Tibial nerve (tissue), 4 donors: ENCODE results near the gene PHF2. TPM values are rescaled to one million over a fixed set of nuclear protein-coding genes. Genes with fewer than 3 reads are reported as not detected.

Experiments used
- DNase-seq, 2 donors: peaks; one replicate each; pipeline ENCODE4 v3.0.0-alpha.2; 2019; ENCODE audit warnings: low spot score in 2 of 2
- H3K27ac ChIP-seq, 4 donors: fragments of 200-600 bp; sonication (generic) in 3 of 4; one replicate each; pipeline ENCODE4 v1.5.1; 2017 to 2019; ENCODE audit warnings: mild to moderate bottlenecking in 1 of 4
- H3K27me3 ChIP-seq, 2 donors: fragments of 200-600 bp; sonication (generic) in 1 of 2; one replicate each; pipeline versions ENCODE4 v1.5.1 to v1.6.0; 2017 to 2019
- H3K36me3 ChIP-seq, 3 donors: fragments of 200-600 bp; sonication (generic); one replicate each; pipeline ENCODE4 v1.5.1; 2018 to 2019
- H3K4me1 ChIP-seq, 4 donors: fragments of 200-600 bp; sonication (generic) in 3 of 4; one replicate each; pipeline ENCODE4 v1.5.1; 2017 to 2019
- H3K4me3 ChIP-seq, 4 donors: fragments of 200-600 bp; sonication (generic) in 3 of 4; one replicate each; pipeline ENCODE4 v1.5.1; 2017 to 2019; ENCODE audit warnings: mild to moderate bottlenecking in 1 of 4, moderate library complexity in 1 of 4
- H3K9me3 ChIP-seq, 4 donors: fragments of 200-600 bp; sonication (generic) in 3 of 4; one replicate each; pipeline ENCODE4 v1.5.1; 2017 to 2019
- EP300 ChIP-seq, 2 donors: sonication (generic); formaldehyde crosslinking; IDR thresholded peaks; one replicate each; pipeline ENCODE4 v1.6.1; 2017; ENCODE audit warnings: antibody characterized with exemption in 2 of 2, mild to moderate bottlenecking in 1 of 2
- POLR2A ChIP-seq, 2 donors: fragments of 450-650 bp; IDR thresholded peaks; one replicate each; pipeline ENCODE4 v1.6.1; 2017; ENCODE audit warnings: antibody characterized with exemption in 2 of 2, mild to moderate bottlenecking in 2 of 2, moderate library complexity in 2 of 2
- WGBS, 2 donors: methylation state at CpG; one replicate each; pipeline ENCODE4 v1.1.5; 2018; 5-methylcytosine and 5-hydroxymethylcytosine counted together
- total RNA-seq, 4 donors: library from RNA; depleted of rRNA; stranded (reverse); fragments of >200 nt; gene quantifications; one replicate each; pipeline ENCODE4 v1.1.0, GENCODE V29; 2016
- TF ChIP-seq, protein P1 (sequence below), 5 experiments: fragments of 200-600 bp in 3 of 5; fragments of 450-650 bp in 2 of 5; sonication (generic) in 3 of 5; IDR thresholded peaks; one replicate each; pipeline ENCODE4 v1.5.1; 2016 to 2019; ENCODE audit warnings: antibody characterized with exemption in 5 of 5, mild to moderate bottlenecking in 3 of 5, moderate library complexity in 2 of 5

PHF2 gene
- total RNA-seq, 4 donors from 2014 or later, result 36.6 to 41.7 (median 38.6) TPM

DNA sequence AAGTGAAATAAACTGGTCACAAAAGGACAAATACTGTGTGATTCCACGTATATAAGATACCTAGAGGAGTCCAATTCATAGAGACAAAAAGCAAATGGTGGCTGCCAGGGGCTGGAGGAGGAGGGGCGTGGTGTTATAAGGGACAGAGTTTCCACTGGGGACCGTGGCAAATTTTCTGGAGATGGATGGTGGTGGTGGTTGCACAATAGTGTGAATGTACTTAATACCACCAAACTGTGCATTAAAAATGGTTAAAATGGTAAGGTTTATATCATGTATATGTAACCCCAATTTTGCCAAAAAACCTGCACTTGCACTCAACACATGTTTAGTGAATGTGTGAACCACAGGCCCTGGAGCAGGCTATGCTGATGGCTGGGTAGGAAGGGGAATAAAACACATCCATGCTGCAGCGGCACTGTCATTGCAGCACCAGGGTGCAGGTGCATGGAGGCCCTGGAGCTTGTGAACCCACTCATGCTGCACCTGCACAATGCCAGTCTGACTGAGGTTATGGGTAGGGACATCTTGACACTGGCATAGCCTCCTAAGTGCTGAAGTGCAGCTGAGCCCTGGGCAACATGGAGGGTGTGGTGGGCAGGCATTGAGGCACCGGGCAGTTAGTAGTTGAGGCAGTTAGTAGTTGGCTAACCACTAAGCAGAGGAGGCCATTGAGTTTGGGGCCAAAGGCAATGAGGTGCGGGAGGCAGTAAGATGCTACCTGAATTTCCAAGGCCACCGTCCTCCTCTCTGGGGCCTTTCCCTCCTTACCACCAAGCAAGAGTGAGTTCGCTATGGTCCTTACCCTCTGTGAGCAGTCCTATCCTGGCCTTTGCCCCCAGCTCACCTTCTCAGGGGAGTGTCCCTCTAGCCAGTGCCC is 3.5 kb upstream of the PHF2 start:
- peaks cover 0 to 24% (median 12%) of the 10 kb centered on the region in 4 donors for H3K4me1 ChIP-seq
- no peaks in the 10 kb centered on the region for H3K27me3 ChIP-seq
- no peaks in the 10 kb centered on the region for H3K36me3 ChIP-seq
- DNase-seq, result no peak
- no peak overlapping the region for H3K27ac ChIP-seq
- peaks cover 0 to 5% (median 0%) of the 10 kb centered on the region in 4 donors for H3K9me3 ChIP-seq
- no peak overlapping the region for H3K4me3 ChIP-seq
- TF ChIP-seq POLR2A (IDR thresholded peaks at IDR 0.05) (no peak), EP300 (IDR thresholded peaks at IDR 0.05) (no peak)
- TF ChIP-seq, protein P1, sequence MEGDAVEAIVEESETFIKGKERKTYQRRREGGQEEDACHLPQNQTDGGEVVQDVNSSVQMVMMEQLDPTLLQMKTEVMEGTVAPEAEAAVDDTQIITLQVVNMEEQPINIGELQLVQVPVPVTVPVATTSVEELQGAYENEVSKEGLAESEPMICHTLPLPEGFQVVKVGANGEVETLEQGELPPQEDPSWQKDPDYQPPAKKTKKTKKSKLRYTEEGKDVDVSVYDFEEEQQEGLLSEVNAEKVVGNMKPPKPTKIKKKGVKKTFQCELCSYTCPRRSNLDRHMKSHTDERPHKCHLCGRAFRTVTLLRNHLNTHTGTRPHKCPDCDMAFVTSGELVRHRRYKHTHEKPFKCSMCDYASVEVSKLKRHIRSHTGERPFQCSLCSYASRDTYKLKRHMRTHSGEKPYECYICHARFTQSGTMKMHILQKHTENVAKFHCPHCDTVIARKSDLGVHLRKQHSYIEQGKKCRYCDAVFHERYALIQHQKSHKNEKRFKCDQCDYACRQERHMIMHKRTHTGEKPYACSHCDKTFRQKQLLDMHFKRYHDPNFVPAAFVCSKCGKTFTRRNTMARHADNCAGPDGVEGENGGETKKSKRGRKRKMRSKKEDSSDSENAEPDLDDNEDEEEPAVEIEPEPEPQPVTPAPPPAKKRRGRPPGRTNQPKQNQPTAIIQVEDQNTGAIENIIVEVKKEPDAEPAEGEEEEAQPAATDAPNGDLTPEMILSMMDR (IDR thresholded peaks at IDR 0.05), result no peak
- WGBS, 2 donors, result 88 to 90% methylated on average over 8 of the region's 8 CpGs

DNA sequence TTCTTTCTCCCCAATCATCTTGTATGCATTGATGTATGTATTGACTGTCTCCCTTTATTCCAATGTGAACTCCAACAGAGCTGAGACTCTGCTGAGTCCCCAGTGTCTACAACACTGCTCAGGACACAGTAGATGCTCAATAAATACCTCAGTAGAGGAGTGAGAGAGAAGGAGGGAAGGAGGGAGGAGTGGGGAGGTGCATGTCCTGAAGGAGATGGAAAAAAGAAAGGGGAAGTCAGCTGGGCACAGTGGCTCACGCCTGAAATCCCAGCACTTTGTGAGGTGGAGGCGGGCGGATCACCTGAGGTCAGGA is 2.9 kb upstream of the PHF2 start:
- TF ChIP-seq, protein P1 (IDR thresholded peaks at IDR 0.05), result no peak
- TF ChIP-seq POLR2A (IDR thresholded peaks at IDR 0.05) (no peak), EP300 (IDR thresholded peaks at IDR 0.05) (no peak)
- Histone ChIP-seq H3K4me3 (no peak overlapping the region), H3K27ac (no peak overlapping the region), H3K9me3 (peaks cover 0 to 5% (median 0%) of the 10 kb centered on the region in 4 donors), H3K27me3 (no peaks in the 10 kb centered on the region), H3K4me1 (peaks cover 0 to 29% (median 17%) of the 10 kb centered on the region in 4 donors), H3K36me3 (no peaks in the 10 kb centered on the region)
- WGBS, 2 donors, result 92 to 95% methylated on average over 3 of the region's 3 CpGs
- no peak for DNase-seq

DNA sequence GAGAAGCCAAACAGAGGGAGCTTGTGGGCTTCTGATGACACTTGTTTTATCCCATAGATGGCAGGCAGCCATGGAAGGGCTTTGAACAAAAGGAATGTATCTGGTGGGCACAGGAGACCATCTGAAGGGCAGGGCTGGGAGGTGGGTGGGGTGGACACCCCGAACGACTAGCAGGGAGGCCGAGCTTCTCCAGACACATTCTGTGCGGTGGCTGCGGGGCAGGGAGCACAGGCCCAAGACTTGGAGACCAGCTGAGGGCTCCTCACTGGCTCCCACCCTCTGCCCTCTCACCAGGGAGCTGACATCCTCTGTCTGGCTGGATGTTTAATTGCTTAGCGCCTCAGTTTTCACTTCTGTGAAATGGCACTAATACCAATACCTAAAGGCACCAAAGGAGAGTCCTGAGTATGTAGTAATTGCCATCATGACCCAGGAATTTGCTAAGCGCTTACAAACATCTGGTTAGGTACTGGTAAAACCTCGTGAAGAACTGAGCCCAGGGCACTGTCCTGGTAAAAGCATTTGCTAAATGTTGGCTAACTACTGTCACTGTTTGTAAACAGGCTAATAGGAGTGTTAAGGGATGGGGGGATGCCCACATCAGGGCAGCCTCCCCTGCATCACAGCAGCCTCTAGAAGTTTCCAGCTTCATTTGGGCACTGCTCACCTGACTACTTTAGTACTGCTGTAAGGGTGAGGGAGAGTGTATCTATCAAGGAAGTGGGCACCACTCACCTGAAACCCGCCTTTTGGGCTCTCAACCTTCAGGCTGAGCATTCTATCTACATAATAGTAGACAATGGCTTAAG is 2.1 kb upstream of the PHF2 start:
- no peaks in the 10 kb centered on the region for H3K36me3 ChIP-seq
- H3K4me3 ChIP-seq, result no peak overlapping the region
- H3K4me1 ChIP-seq, result peaks cover 0 to 37% (median 24%) of the 10 kb centered on the region in 4 donors
- TF ChIP-seq EP300 (IDR thresholded peaks at IDR 0.05) (no peak), POLR2A (IDR thresholded peaks at IDR 0.05) (no peak)
- TF ChIP-seq, protein P1 (IDR thresholded peaks at IDR 0.05), result no peak
- H3K9me3 ChIP-seq, result peaks cover 0 to 5% (median 0%) of the 10 kb centered on the region in 4 donors
- H3K27ac ChIP-seq, result peak overlapping the region in 2 of 4 donors; percentile 97 to 99
- H3K27me3 ChIP-seq, result no peaks in the 10 kb centered on the region
- no peak for DNase-seq
- 74 to 75% methylated on average over 9 of the region's 9 CpGs for WGBS, 2 donors

DNA sequence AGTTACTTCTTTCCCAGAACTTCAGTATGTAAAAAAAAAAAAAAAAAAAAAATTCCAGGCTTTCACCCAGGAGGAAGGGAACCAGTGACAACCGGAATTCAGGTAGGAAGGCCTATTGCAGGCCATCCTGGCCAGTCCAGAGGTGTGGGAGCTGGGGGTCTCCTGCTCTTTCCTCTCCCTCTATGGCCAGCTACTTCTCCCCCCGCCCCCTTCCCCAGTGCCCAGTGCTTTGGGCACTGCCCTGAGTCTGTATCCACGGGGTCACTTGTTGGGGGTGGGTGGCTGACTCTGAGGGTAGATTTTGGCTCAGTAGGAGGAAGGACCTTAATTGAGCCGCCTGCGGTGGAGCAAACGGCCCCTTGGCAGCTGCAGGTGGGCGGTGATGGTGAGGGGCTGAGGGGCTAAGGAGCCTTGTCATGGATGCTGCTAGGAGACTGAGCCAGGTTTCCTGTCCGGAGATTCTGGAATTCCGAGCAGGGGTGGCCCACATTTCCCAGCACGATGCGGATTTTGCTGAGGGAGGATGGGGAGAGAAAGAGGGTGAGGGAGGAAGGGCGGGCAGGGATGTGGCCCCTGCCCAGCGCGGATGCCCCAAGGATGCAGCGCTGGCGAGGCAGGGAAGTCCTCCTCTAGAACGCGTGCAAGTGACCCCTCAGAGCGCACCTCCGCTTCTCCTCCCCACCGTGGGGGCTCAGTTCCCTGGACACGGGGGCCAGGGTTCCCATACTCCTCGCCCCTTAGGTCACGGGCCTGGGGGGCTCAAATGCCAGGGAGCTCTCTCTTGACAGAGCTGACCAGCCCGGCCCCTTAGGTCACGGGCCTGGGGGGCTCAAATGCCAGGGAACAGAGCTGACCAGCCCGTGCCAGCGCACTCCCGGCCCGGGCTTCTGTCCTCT is 1.2 kb upstream of the PHF2 start:
- no peaks in the 10 kb centered on the region for H3K36me3 ChIP-seq
- peaks cover 0 to 5% (median 0%) of the 10 kb centered on the region in 4 donors for H3K9me3 ChIP-seq
- 16 to 20% methylated on average over 27 to 29 of the region's 30 CpGs for WGBS, 2 donors
- peak overlapping the region; percentile 75 to 88 (median 80) for H3K4me3 ChIP-seq
- peaks cover 0 to 45% (median 28%) of the 10 kb centered on the region in 4 donors for H3K4me1 ChIP-seq
- TF ChIP-seq, protein P1 (IDR thresholded peaks at IDR 0.05), result no peak
- TF ChIP-seq EP300 (IDR thresholded peaks at IDR 0.05) (no peak), POLR2A (IDR thresholded peaks at IDR 0.05) (no peak)
- H3K27ac ChIP-seq, result peak overlapping the region; percentile 91 to 99 (median 95)
- DNase-seq, result no peak
- H3K27me3 ChIP-seq, result no peaks in the 10 kb centered on the region
